Parathyroid adenoma (tissue), 2 donors: ENCODE measurements around the gene HOXC6.

Experiments used
- H2AFZ ChIP-seq: fragments of 300-600 bp; sonication (generic); one replicate; pipeline ENCODE4 v1.7.0; 2017; ENCODE audit warnings: antibody characterized with exemption, mild to moderate bottlenecking
- H3K27ac ChIP-seq: fragments of 300-600 bp; sonication (generic); one replicate; pipeline ENCODE4 v1.7.0; 2017
- H3K27me3 ChIP-seq: fragments of 300-600 bp; sonication (generic); one replicate; pipeline ENCODE4 v1.7.0; 2017; ENCODE audit warnings: low read length; ENCODE audit not compliant: control insufficient read depth, insufficient read depth
- H3K36me3 ChIP-seq: fragments of 300-600 bp; sonication (generic); one replicate; pipeline ENCODE4 v1.7.0; 2017; ENCODE audit warnings: low read length; ENCODE audit not compliant: control insufficient read depth, insufficient read depth
- H3K4me1 ChIP-seq: fragments of 300-600 bp; sonication (generic); one replicate; pipeline ENCODE4 v1.7.0; 2017; ENCODE audit warnings: control low read depth
- H3K4me2 ChIP-seq: fragments of 300-600 bp; sonication (generic); one replicate; pipeline ENCODE4 v1.7.0; 2017; ENCODE audit warnings: low read length
- H3K4me3 ChIP-seq: fragments of 300-600 bp; sonication (generic); one replicate; pipeline ENCODE4 v1.7.0; 2017; ENCODE audit warnings: low read depth, low read length
- H3K79me2 ChIP-seq: fragments of 300-600 bp; sonication (generic); one replicate; pipeline ENCODE4 v1.7.0; 2017; ENCODE audit warnings: control low read depth
- H3K9ac ChIP-seq: fragments of 300-600 bp; sonication (generic); one replicate; pipeline ENCODE4 v1.7.0; 2017; ENCODE audit warnings: mild to moderate bottlenecking
- H3K9me3 ChIP-seq: fragments of 300-600 bp; sonication (generic); one replicate; pipeline ENCODE4 v1.7.0; 2017; ENCODE audit warnings: low read length; ENCODE audit not compliant: control insufficient read depth
- CTCF ChIP-seq: fragments of 300-600 bp; sonication (generic); IDR thresholded peaks from one replicate; pipeline ENCODE4 v1.7.0; 2017; ENCODE audit warnings: antibody characterized with exemption, mild to moderate bottlenecking
- donor health status: primary hyperparathyroidism.

The HOXC6 gene

GRCh38 chr12:54009171-54010052 is 18.8 kb upstream of the HOXC6 start:
- Histone ChIP-seq H3K36me3 (no peaks in the 10 kb centered on the region), H3K9ac (no peak overlapping the region), H3K4me3 (no peak overlapping the region), H2AFZ (no peak overlapping the region), H3K79me2 (no peaks in the 10 kb centered on the region), H3K9me3 (no peaks in the 10 kb centered on the region), H3K4me1 (peaks cover 3% of the 10 kb centered on the region), H3K4me2 (no peak overlapping the region), H3K27ac (no peak overlapping the region), H3K27me3 (peaks cover 18% of the 10 kb centered on the region)
- TF ChIP-seq CTCF: no peak

DNA sequence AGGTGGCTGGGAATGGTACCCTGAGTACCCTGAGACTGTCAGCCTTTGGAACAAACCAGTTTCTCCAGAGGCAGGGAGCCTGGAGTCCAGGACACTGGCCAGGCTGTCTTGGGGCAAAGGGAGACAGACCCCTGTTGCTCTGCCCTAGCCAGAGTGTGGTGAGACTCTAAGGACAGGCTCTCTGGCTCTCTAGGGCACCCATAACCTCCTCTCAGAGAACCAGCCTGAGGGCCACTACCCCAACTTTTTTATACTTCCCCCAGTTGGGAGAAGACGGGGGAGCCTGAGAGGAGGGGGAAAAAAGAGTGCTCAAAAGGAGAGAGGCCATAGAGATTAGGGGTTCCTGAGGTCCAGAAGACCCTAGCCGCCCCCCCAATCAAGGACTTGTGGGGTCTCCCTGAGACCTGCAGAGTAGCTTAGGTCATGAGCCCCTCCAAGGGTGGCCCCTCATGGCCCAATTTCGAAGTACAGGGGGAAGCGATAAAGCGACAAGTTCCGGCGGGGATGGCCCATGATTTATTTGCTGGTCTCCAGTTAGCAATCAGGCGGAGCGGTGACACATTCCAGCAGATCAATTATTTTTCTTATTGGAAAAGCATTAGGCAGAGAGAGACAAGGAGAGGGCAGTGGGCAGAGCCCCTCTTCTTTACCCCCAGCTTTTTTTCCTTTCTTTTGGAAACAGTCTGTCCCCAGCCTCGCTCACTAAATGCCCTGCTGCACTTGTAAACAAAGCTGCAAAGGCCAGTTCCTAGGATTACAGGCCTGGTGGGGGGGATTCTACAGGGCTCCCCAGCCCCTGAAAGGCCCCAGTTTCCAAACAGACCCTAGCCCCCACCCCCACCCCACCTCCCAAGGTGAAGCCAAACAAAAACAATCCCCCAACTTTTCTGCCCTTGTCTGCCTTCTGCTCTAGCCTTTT is 17.9 kb upstream of the HOXC6 start:
- Histone ChIP-seq H3K4me3 (no peak overlapping the region), H3K79me2 (no peaks in the 10 kb centered on the region), H3K36me3 (no peaks in the 10 kb centered on the region), H3K27me3 (peaks cover 15% of the 10 kb centered on the region), H3K9me3 (no peaks in the 10 kb centered on the region), H3K9ac (no peak overlapping the region), H3K4me2 (no peak overlapping the region), H3K27ac (no peak overlapping the region), H3K4me1 (peaks cover 3% of the 10 kb centered on the region), H2AFZ (no peak overlapping the region)
- no peak for TF ChIP-seq CTCF

DNA sequence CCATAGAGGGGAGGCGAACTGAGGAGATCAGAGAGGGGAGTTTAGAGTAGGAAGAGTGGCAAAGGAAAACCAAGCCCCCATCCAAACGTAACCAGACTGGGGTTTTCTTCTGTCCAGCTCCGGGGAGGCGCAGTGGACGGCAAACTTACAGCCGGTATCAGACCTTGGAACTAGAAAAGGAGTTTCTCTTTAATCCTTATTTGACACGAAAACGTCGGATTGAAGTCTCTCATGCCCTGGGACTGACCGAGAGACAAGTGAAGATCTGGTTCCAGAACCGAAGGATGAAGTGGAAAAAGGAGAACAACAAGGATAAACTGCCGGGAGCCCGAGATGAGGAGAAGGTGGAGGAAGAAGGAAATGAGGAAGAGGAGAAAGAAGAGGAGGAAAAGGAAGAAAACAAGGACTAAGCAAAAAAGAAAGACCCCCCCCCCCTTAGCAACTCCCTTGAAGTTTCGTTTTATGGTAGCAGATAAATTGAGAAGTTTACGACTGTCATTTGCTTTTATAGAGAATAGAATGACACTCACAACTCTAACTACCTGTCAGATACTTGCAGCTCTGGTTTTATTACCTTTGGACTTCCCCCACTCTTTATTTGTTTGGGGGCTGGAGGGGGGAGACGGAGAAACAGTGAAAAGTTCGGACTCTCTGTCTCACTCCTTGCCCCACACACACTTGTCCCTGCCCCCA is 17.1 kb upstream of the HOXC6 start:
- no peak overlapping the region for H3K27ac ChIP-seq
- no peaks in the 10 kb centered on the region for H3K36me3 ChIP-seq
- no peak overlapping the region for H3K9ac ChIP-seq
- H3K9me3 ChIP-seq: no peaks in the 10 kb centered on the region
- peaks cover 1% of the 10 kb centered on the region for H3K4me1 ChIP-seq
- no peaks in the 10 kb centered on the region for H3K79me2 ChIP-seq
- no peak overlapping the region for H3K4me3 ChIP-seq
- no peak overlapping the region for H3K4me2 ChIP-seq
- H2AFZ ChIP-seq: no peak overlapping the region
- TF ChIP-seq CTCF: no peak
- H3K27me3 ChIP-seq: peaks cover 19% of the 10 kb centered on the region

- no peak overlapping the region for H3K4me3 ChIP-seq
- H3K36me3 ChIP-seq: no peaks in the 10 kb centered on the region
- no peak overlapping the region for H3K27ac ChIP-seq
- no peaks in the 10 kb centered on the region for H3K4me1 ChIP-seq
- no peak for TF ChIP-seq CTCF
- H3K9ac ChIP-seq: no peak overlapping the region
- no peaks in the 10 kb centered on the region for H3K9me3 ChIP-seq
- H3K27me3 ChIP-seq: peaks cover 20% of the 10 kb centered on the region
- no peak overlapping the region for H3K4me2 ChIP-seq
- H3K79me2 ChIP-seq: no peaks in the 10 kb centered on the region
- H2AFZ ChIP-seq: no peak overlapping the region
These were observed 16.3 kb upstream of the HOXC6 start for GRCh38 chr12:54011665-54012532.
